Suprapubic skin (tissue), 3 donors: ENCODE results near the gene SYNRG.

ENCODE experiments used
- POLR2A ChIP-seq, 2 donors: fragments of 450-650 bp; IDR thresholded peaks; one replicate each; pipeline ENCODE4 v1.6.1; 2017; ENCODE audit warnings: antibody characterized with exemption in 2 of 2, mild to moderate bottlenecking in 2 of 2, moderate library complexity in 2 of 2
- TF ChIP-seq, protein P1 (sequence below), 2 donors: fragments of 200-600 bp in 1 of 2; fragments of 450-650 bp in 1 of 2; sonication (generic) in 1 of 2; IDR thresholded peaks; one replicate each; pipeline ENCODE4 v1.5.1; 2016 to 2019; ENCODE audit warnings: antibody characterized with exemption in 2 of 2, mild to moderate bottlenecking in 1 of 2, moderate library complexity in 1 of 2

- no peak for TF ChIP-seq POLR2A (IDR thresholded peaks at IDR 0.05)
- TF ChIP-seq, protein P1, sequence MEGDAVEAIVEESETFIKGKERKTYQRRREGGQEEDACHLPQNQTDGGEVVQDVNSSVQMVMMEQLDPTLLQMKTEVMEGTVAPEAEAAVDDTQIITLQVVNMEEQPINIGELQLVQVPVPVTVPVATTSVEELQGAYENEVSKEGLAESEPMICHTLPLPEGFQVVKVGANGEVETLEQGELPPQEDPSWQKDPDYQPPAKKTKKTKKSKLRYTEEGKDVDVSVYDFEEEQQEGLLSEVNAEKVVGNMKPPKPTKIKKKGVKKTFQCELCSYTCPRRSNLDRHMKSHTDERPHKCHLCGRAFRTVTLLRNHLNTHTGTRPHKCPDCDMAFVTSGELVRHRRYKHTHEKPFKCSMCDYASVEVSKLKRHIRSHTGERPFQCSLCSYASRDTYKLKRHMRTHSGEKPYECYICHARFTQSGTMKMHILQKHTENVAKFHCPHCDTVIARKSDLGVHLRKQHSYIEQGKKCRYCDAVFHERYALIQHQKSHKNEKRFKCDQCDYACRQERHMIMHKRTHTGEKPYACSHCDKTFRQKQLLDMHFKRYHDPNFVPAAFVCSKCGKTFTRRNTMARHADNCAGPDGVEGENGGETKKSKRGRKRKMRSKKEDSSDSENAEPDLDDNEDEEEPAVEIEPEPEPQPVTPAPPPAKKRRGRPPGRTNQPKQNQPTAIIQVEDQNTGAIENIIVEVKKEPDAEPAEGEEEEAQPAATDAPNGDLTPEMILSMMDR (IDR thresholded peaks at IDR 0.05) = no peak
Observed at GRCh38 chr17:37605813-37606505, 3.3 kb downstream of the SYNRG start.
